Suprapubic skin (tissue), 4 donors: Measurements from ENCODE around the gene RPL15.

Experiments used
- EP300 ChIP-seq: sonication (generic); formaldehyde crosslinking; IDR thresholded peaks from one replicate; pipeline ENCODE4 v1.6.1; 2017; ENCODE audit warnings: antibody characterized with exemption
- POLR2A ChIP-seq, 2 donors: fragments of 450-650 bp; IDR thresholded peaks; one replicate each; pipeline ENCODE4 v1.6.1; 2017; ENCODE audit warnings: antibody characterized with exemption in 2 of 2, mild to moderate bottlenecking in 2 of 2, moderate library complexity in 2 of 2
- POLR2AphosphoS5 ChIP-seq, 3 donors: sonication (generic); formaldehyde crosslinking; IDR thresholded peaks; one replicate each; pipeline ENCODE4 v1.6.1; 2017; ENCODE audit warnings: antibody characterized with exemption in 3 of 3
- TF ChIP-seq, protein P1 (sequence below), 2 donors: fragments of 200-600 bp in 1 of 2; fragments of 450-650 bp in 1 of 2; sonication (generic) in 1 of 2; IDR thresholded peaks; one replicate each; pipeline ENCODE4 v1.5.1; 2016 to 2019; ENCODE audit warnings: antibody characterized with exemption in 2 of 2, mild to moderate bottlenecking in 1 of 2, moderate library complexity in 1 of 2

GRCh38 chr3:23884481-23884880, 32.5 kb upstream of the RPL15 start:
- TF ChIP-seq, protein P1, sequence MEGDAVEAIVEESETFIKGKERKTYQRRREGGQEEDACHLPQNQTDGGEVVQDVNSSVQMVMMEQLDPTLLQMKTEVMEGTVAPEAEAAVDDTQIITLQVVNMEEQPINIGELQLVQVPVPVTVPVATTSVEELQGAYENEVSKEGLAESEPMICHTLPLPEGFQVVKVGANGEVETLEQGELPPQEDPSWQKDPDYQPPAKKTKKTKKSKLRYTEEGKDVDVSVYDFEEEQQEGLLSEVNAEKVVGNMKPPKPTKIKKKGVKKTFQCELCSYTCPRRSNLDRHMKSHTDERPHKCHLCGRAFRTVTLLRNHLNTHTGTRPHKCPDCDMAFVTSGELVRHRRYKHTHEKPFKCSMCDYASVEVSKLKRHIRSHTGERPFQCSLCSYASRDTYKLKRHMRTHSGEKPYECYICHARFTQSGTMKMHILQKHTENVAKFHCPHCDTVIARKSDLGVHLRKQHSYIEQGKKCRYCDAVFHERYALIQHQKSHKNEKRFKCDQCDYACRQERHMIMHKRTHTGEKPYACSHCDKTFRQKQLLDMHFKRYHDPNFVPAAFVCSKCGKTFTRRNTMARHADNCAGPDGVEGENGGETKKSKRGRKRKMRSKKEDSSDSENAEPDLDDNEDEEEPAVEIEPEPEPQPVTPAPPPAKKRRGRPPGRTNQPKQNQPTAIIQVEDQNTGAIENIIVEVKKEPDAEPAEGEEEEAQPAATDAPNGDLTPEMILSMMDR (IDR thresholded peaks at IDR 0.05) = no peak
- TF ChIP-seq POLR2A (IDR thresholded peaks at IDR 0.05) = no peak
- TF ChIP-seq POLR2AphosphoS5 (IDR thresholded peaks at IDR 0.05) = no peak
- TF ChIP-seq EP300 = no peak
